Embryonic facial prominence (tissue), 1 donor: ENCODE data around the gene FBF1.
"Not testable (repeated sequence)": the region's sequence is repeated elsewhere in the genome, so short reads cannot be mapped to it uniquely, and the experiment has no call there.

Source experiments
- DNase-seq: peaks from one replicate; pipeline ENCODE4 v3.0.0-alpha.2; 2016; ENCODE audit errors: extremely low spot score

The FBF1 gene

GRCh38 chr17:75875182-75875939, 65.5 kb downstream of the FBF1 start:
- DNase-seq, result no peak

- DNase-seq, result no peak
Observed at GRCh38 chr17:75874323-75875181, 66.3 kb downstream of the FBF1 start.

- DNase-seq, result no peak
Observed at GRCh38 chr17:75873587-75874322, 67.1 kb downstream of the FBF1 start.

GRCh38 chr17:75872434-75873351, 68.1 kb downstream of the FBF1 start:
- peak; percentile 6 for DNase-seq

- DNase-seq, result not testable (repeated sequence)
Observed at GRCh38 chr17:75870228-75870627, 70.6 kb downstream of the FBF1 start.

- no peak for DNase-seq
Observed at GRCh38 chr17:75869282-75870141, 71.3 kb downstream of the FBF1 start.

- not testable (repeated sequence) for DNase-seq
Observed at GRCh38 chr17:75868730-75869281, 72.0 kb downstream of the FBF1 start.

GRCh38 chr17:75865404-75866188, 75.2 kb downstream of the FBF1 start:
- DNase-seq, result not testable (repeated sequence)

GRCh38 chr17:75864887-75865286, 76.0 kb downstream of the FBF1 start:
- not testable (repeated sequence) for DNase-seq

GRCh38 chr17:75864448-75864871, 76.4 kb downstream of the FBF1 start:
- DNase-seq, result no peak

GRCh38 chr17:75861927-75862317, 78.9 kb downstream of the FBF1 start:
- no peak for DNase-seq
